Activated T-cell treated with anti-CD3 and anti-CD28 coated beads, Interleukin-2, amount 50 U/mL, for 72 hours (primary cell): ENCODE measurements around the gene PRDM16. TPM values are rescaled to one million over a fixed set of nuclear protein-coding genes. Genes with fewer than 3 reads are reported as not detected.

Experiments used
- ATAC-seq, 2 donors: fragments of 150-1000 bp; cut with Tn5 transposase; replicated peaks in 1 of 2; 2 replicates each; pipeline ENCODE4 v1.10.0; 2021; ENCODE audit warnings: moderate library complexity in 2 of 2, mild to moderate bottlenecking in 1 of 2
- DNase-seq, 2 donors: peaks; one replicate each; pipeline ENCODE4 v3.0.0; 2021 to 2022; ENCODE audit warnings: mixed read lengths in 1 of 2
- H3K27ac Mint-ChIP-seq: one replicate; pipeline ENCODE4 v1.8.0; 2022; ENCODE audit warnings: mild to moderate bottlenecking, moderate library complexity, mixed read lengths
- H3K27me3 Mint-ChIP-seq: one replicate; pipeline ENCODE4 v1.8.0; 2022; ENCODE audit warnings: low read depth, mixed read lengths
- H3K36me3 Mint-ChIP-seq, 2 donors: one replicate each; pipeline ENCODE4 v1.8.0; 2022; ENCODE audit warnings: mixed read lengths in 2 of 2, mild to moderate bottlenecking in 1 of 2; ENCODE audit not compliant: insufficient read depth in 2 of 2
- H3K4me1 Mint-ChIP-seq: one replicate; pipeline ENCODE4 v1.8.0; 2022; ENCODE audit warnings: low read depth, mixed read lengths
- H3K4me3 Mint-ChIP-seq, 2 donors: one replicate each; pipeline ENCODE4 v1.8.0; 2022; ENCODE audit warnings: mild to moderate bottlenecking in 2 of 2, mixed read lengths in 2 of 2, moderate library complexity in 2 of 2
- H3K9me3 Mint-ChIP-seq, 2 donors: one replicate each; pipeline ENCODE4 v1.8.0; 2022; ENCODE audit warnings: mixed read lengths in 2 of 2
- total RNA-seq, 2 donors: library from RNA; stranded (reverse); gene quantifications; one replicate each; pipeline ENCODE4 v1.2.3, GENCODE V29; 2022

PRDM16 gene
- total RNA-seq, 2 donors from 2014 or later: 0.77 to 1.7 TPM

- H3K27me3 Mint-ChIP-seq: peaks cover 22% of the 10 kb centered on the region
- peaks cover 2 to 7% of the 10 kb centered on the region in 2 donors for H3K9me3 Mint-ChIP-seq
- ATAC-seq (no peak), DNase-seq (no peak)
- no peaks in the 10 kb centered on the region for H3K36me3 Mint-ChIP-seq
- H3K27ac Mint-ChIP-seq: no peak overlapping the region
- H3K4me3 Mint-ChIP-seq: no peak overlapping the region
- H3K4me1 Mint-ChIP-seq: peaks cover 7% of the 10 kb centered on the region
Observed at GRCh38 chr1:3373175-3373574, 304.2 kb downstream of the PRDM16 start.

- peaks cover 22% of the 10 kb centered on the region for H3K27me3 Mint-ChIP-seq
- H3K36me3 Mint-ChIP-seq: no peaks in the 10 kb centered on the region
- peaks cover 7% of the 10 kb centered on the region for H3K4me1 Mint-ChIP-seq
- peaks cover 2 to 7% of the 10 kb centered on the region in 2 donors for H3K9me3 Mint-ChIP-seq
- ATAC-seq (no peak), DNase-seq (no peak)
- no peak overlapping the region for H3K4me3 Mint-ChIP-seq
- no peak overlapping the region for H3K27ac Mint-ChIP-seq
Observed at GRCh38 chr1:3373700-3374405, 304.9 kb downstream of the PRDM16 start.

- Mint-ChIP-seq H3K4me3 (no peak overlapping the region), H3K27me3 (peaks cover 22% of the 10 kb centered on the region), H3K4me1 (peaks cover 7% of the 10 kb centered on the region), H3K9me3 (peaks cover 2 to 7% of the 10 kb centered on the region in 2 donors), H3K36me3 (no peaks in the 10 kb centered on the region), H3K27ac (no peak overlapping the region)
- no peak for DNase-seq
- no peak for ATAC-seq
Observed at GRCh38 chr1:3375245-3375644, 306.2 kb downstream of the PRDM16 start.

- DNase-seq: no peak
- H3K4me1 Mint-ChIP-seq: peaks cover 7% of the 10 kb centered on the region
- H3K36me3 Mint-ChIP-seq: no peaks in the 10 kb centered on the region
- H3K27ac Mint-ChIP-seq: no peak overlapping the region
- no peak for ATAC-seq
- no peaks in the 10 kb centered on the region for H3K9me3 Mint-ChIP-seq
- H3K4me3 Mint-ChIP-seq: no peak overlapping the region
- peaks cover 14% of the 10 kb centered on the region for H3K27me3 Mint-ChIP-seq
Observed at GRCh38 chr1:3377166-3377565, 308.2 kb downstream of the PRDM16 start.

- Mint-ChIP-seq H3K4me1 (peaks cover under 1% of the 10 kb centered on the region), H3K4me3 (no peak overlapping the region), H3K36me3 (no peaks in the 10 kb centered on the region), H3K27me3 (peaks cover 14% of the 10 kb centered on the region), H3K9me3 (no peaks in the 10 kb centered on the region), H3K27ac (no peak overlapping the region)
- DNase-seq: no peak
- no peak for ATAC-seq
Observed at GRCh38 chr1:3377604-3378279, 308.7 kb downstream of the PRDM16 start.

GRCh38 chr1:3378411-3379208, 309.6 kb downstream of the PRDM16 start:
- no peak overlapping the region for H3K27ac Mint-ChIP-seq
- H3K4me1 Mint-ChIP-seq: no peaks in the 10 kb centered on the region
- no peaks in the 10 kb centered on the region for H3K36me3 Mint-ChIP-seq
- no peak for DNase-seq
- H3K27me3 Mint-ChIP-seq: peaks cover 14% of the 10 kb centered on the region
- no peaks in the 10 kb centered on the region for H3K9me3 Mint-ChIP-seq
- no peak for ATAC-seq
- H3K4me3 Mint-ChIP-seq: no peak overlapping the region

- H3K9me3 Mint-ChIP-seq: no peaks in the 10 kb centered on the region
- no peak overlapping the region for H3K4me3 Mint-ChIP-seq
- no peak overlapping the region for H3K27ac Mint-ChIP-seq
- peaks cover 14% of the 10 kb centered on the region for H3K27me3 Mint-ChIP-seq
- H3K4me1 Mint-ChIP-seq: no peaks in the 10 kb centered on the region
- ATAC-seq (no peak), DNase-seq (no peak)
- no peaks in the 10 kb centered on the region for H3K36me3 Mint-ChIP-seq
Observed at GRCh38 chr1:3379934-3380333, 310.9 kb downstream of the PRDM16 start.

GRCh38 chr1:3380469-3380868, 311.5 kb downstream of the PRDM16 start:
- Mint-ChIP-seq H3K27me3 (peaks cover 13% of the 10 kb centered on the region), H3K4me1 (no peaks in the 10 kb centered on the region), H3K9me3 (no peaks in the 10 kb centered on the region), H3K36me3 (no peaks in the 10 kb centered on the region), H3K27ac (no peak overlapping the region), H3K4me3 (no peak overlapping the region)
- no peak for ATAC-seq
- no peak for DNase-seq

GRCh38 chr1:3381901-3382300, 312.9 kb downstream of the PRDM16 start:
- H3K36me3 Mint-ChIP-seq: no peaks in the 10 kb centered on the region
- H3K9me3 Mint-ChIP-seq: no peaks in the 10 kb centered on the region
- no peak overlapping the region for H3K4me3 Mint-ChIP-seq
- H3K27ac Mint-ChIP-seq: no peak overlapping the region
- H3K4me1 Mint-ChIP-seq: no peaks in the 10 kb centered on the region
- no peak for ATAC-seq
- no peaks in the 10 kb centered on the region for H3K27me3 Mint-ChIP-seq
- DNase-seq: no peak

GRCh38 chr1:3382326-3383057, 313.5 kb downstream of the PRDM16 start:
- H3K27ac Mint-ChIP-seq: no peak overlapping the region
- DNase-seq (no peak), ATAC-seq (no peak)
- no peaks in the 10 kb centered on the region for H3K36me3 Mint-ChIP-seq
- no peaks in the 10 kb centered on the region for H3K9me3 Mint-ChIP-seq
- H3K4me1 Mint-ChIP-seq: no peaks in the 10 kb centered on the region
- H3K4me3 Mint-ChIP-seq: no peak overlapping the region
- H3K27me3 Mint-ChIP-seq: no peaks in the 10 kb centered on the region

- Mint-ChIP-seq H3K4me3 (no peak overlapping the region), H3K9me3 (no peaks in the 10 kb centered on the region), H3K27me3 (no peaks in the 10 kb centered on the region), H3K36me3 (no peaks in the 10 kb centered on the region), H3K27ac (no peak overlapping the region), H3K4me1 (no peaks in the 10 kb centered on the region)
- DNase-seq: no peak
- no peak for ATAC-seq
Observed at GRCh38 chr1:3383679-3384078, 314.7 kb downstream of the PRDM16 start.

- H3K9me3 Mint-ChIP-seq: no peaks in the 10 kb centered on the region
- H3K4me1 Mint-ChIP-seq: no peaks in the 10 kb centered on the region
- no peak overlapping the region for H3K27ac Mint-ChIP-seq
- DNase-seq: no peak
- H3K4me3 Mint-ChIP-seq: no peak overlapping the region
- no peaks in the 10 kb centered on the region for H3K36me3 Mint-ChIP-seq
- ATAC-seq: no peak
- no peaks in the 10 kb centered on the region for H3K27me3 Mint-ChIP-seq
Observed at GRCh38 chr1:3384407-3384806, 315.4 kb downstream of the PRDM16 start.
